Measurements from ENCODE around the gene ELF4. TPM values are rescaled to one million over a fixed set of nuclear protein-coding genes. Genes with fewer than 3 reads are reported as not detected.

Gene ELF4
- total and polyA plus RNA-seq, 2 of the 13 experiments (the other 11 are each of a cell fraction or from before 2014, with no cell fraction given) = 1.3 to 2.6 TPM

DNA sequence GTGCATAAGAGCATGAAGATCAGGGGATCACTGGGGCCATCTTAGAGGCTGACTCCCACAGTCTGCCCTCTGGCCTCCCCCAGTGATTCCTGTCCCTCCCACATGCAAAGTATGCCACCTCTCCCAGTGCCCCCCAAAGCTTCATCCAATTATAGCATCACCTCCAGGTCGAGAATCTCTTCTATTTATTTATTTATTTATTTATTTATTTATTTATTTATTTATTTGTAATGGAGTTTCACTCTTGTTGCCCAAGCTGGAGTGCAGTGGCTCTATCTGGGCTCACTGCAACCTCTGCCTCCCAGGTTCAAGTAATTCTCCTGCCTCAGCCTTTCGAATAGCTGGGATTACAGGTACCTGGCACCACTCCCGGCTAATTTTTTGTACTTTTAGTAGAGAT lies 77.7 kb downstream of the ELF4 start:
- intact Hi-C loops (cut with micrococcal nuclease; ENCODE audit: unreplicated experiment) = no loop called here
- H3K4me1 ChIP-seq (ENCODE audit: insufficient read depth, low read length) = no peaks in the 10 kb centered on the region
- H3K79me2 ChIP-seq (ENCODE audit: insufficient read depth, low read length) = no peaks in the 10 kb centered on the region
- FAIRE-seq = no peak
- DNase-seq (ENCODE audit: low spot score) = no peak
- 96% methylated on average over 3 of the region's 3 CpGs for WGBS (ENCODE audit: low lambda C conversion rate)
- no TSS peak for BruUV-seq (replicated peaks)
- CTCF ChIA-PET (ENCODE audit: low intra/inter-chr PET ratio, low total read pairs) = no interaction called here
- no peak for ATAC-seq
- H3K9me3 ChIP-seq (ENCODE audit: low read length) = no peaks in the 10 kb centered on the region
- in situ Hi-C loops (cut with HindIII; ENCODE audit: extremely low pct_ligation_motif_present, low pct_unique_long_range_greater_than_20kb) = no loop called here
- H3K4me2 ChIP-seq (ENCODE audit: low read depth, low read length) = no peak overlapping the region
- H3K36me3 ChIP-seq (replicated peaks in 1 of 2; ENCODE audit: control insufficient read depth in 1 of 2, insufficient read depth in 2 of 2, low read length in 2 of 2) = peaks cover 2 to 12% of the 10 kb centered on the region in 2 experiments; a peak in 3 of 5 replicates
- POLR2A ChIA-PET = no interaction called here
- no peaks in the 10 kb centered on the region for H4K20me1 ChIP-seq (ENCODE audit: insufficient read depth, low read length)
- no peak overlapping the region for H2AFZ ChIP-seq (ENCODE audit: low read length)
- no peak overlapping the region for H3K9ac ChIP-seq (ENCODE audit: insufficient read depth, low read depth, low read length)
- no peaks in the 10 kb centered on the region for H3K27me3 ChIP-seq (ENCODE audit: control insufficient read depth in 1 of 2, insufficient read depth in 2 of 2, low read length in 2 of 2)
- H3K27ac ChIP-seq (ENCODE audit: extremely low read length, insufficient read depth, low read length) = no peak overlapping the region
- H3K4me3 ChIP-seq (replicated peaks in 1 of 3; ENCODE audit: insufficient read depth in 1 of 3, low read depth in 2 of 3, low read length in 3 of 3) = no peak overlapping the region
- TF ChIP-seq, protein P1, sequence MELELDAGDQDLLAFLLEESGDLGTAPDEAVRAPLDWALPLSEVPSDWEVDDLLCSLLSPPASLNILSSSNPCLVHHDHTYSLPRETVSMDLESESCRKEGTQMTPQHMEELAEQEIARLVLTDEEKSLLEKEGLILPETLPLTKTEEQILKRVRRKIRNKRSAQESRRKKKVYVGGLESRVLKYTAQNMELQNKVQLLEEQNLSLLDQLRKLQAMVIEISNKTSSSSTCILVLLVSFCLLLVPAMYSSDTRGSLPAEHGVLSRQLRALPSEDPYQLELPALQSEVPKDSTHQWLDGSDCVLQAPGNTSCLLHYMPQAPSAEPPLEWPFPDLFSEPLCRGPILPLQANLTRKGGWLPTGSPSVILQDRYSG (CRISPR knock-in tag; IDR thresholded peaks at IDR 0.05) = no peak
- TF ChIP-seq POGZ (CRISPR knock-in tag; IDR thresholded peaks at IDR 0.05) (no peak), ELF3 (CRISPR knock-in tag; IDR thresholded peaks at IDR 0.05) (no peak), ZNF687 (CRISPR knock-in tag; IDR thresholded peaks at IDR 0.05) (no peak), MYPOP (CRISPR knock-in tag; IDR thresholded peaks at IDR 0.05) (no peak), JUNB (CRISPR knock-in tag; IDR thresholded peaks at IDR 0.05; ENCODE audit: borderline replicate concordance) (no peak), ZNF136 (CRISPR knock-in tag; IDR thresholded peaks at IDR 0.05; ENCODE audit: low read depth) (no peak)
- TF ChIP-seq, protein P2, sequence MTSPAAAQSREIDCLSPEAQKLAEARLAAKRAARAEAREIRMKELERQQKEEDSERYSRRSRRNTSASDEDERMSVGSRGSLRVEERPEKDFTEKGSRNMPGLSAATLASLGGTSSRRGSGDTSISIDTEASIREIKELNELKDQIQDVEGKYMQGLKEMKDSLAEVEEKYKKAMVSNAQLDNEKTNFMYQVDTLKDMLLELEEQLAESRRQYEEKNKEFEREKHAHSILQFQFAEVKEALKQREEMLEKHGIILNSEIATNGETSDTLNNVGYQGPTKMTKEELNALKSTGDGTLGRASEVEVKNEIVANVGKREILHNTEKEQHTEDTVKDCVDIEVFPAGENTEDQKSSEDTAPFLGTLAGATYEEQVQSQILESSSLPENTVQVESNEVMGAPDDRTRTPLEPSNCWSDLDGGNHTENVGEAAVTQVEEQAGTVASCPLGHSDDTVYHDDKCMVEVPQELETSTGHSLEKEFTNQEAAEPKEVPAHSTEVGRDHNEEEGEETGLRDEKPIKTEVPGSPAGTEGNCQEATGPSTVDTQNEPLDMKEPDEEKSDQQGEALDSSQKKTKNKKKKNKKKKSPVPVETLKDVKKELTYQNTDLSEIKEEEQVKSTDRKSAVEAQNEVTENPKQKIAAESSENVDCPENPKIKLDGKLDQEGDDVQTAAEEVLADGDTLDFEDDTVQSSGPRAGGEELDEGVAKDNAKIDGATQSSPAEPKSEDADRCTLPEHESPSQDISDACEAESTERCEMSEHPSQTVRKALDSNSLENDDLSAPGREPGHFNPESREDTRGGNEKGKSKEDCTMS (CRISPR knock-in tag; conservative IDR thresholded peaks at IDR 0.05) = no peak
- TF ChIP-seq, protein P3, sequence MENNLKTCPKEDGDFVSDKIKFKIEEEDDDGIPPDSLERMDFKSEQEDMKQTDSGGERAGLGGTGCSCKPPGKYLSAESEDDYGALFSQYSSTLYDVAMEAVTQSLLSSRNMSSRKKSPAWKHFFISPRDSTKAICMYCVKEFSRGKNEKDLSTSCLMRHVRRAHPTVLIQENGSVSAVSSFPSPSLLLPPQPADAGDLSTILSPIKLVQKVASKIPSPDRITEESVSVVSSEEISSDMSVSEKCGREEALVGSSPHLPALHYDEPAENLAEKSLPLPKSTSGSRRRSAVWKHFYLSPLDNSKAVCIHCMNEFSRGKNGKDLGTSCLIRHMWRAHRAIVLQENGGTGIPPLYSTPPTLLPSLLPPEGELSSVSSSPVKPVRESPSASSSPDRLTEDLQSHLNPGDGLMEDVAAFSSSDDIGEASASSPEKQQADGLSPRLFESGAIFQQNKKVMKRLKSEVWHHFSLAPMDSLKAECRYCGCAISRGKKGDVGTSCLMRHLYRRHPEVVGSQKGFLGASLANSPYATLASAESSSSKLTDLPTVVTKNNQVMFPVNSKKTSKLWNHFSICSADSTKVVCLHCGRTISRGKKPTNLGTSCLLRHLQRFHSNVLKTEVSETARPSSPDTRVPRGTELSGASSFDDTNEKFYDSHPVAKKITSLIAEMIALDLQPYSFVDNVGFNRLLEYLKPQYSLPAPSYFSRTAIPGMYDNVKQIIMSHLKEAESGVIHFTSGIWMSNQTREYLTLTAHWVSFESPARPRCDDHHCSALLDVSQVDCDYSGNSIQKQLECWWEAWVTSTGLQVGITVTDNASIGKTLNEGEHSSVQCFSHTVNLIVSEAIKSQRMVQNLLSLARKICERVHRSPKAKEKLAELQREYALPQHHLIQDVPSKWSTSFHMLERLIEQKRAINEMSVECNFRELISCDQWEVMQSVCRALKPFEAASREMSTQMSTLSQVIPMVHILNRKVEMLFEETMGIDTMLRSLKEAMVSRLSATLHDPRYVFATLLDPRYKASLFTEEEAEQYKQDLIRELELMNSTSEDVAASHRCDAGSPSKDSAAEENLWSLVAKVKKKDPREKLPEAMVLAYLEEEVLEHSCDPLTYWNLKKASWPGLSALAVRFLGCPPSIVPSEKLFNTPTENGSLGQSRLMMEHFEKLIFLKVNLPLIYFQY (CRISPR knock-in tag; IDR thresholded peaks at IDR 0.05; ENCODE audit: borderline replicate concordance) = no peak

Measured in HepG2 (cell line).